Liver (tissue), 9 donors: Measurements from ENCODE around the gene WDR1. TPM values are rescaled to one million over a fixed set of nuclear protein-coding genes. Genes with fewer than 3 reads are reported as not detected.

Experiments used
- DNase-seq: peaks from one replicate; pipeline ENCODE4 v3.0.0-alpha.2; 2017; ENCODE audit warnings: low spot score
- H3K27ac ChIP-seq, 2 donors: one replicate each; pipeline ENCODE4 v1.7.0; 2013; ENCODE audit warnings: inconsistent platforms in 2 of 2, low read length in 2 of 2, control low read depth in 1 of 2, low read depth in 1 of 2, mild to moderate bottlenecking in 1 of 2
- H3K27me3 ChIP-seq, 4 donors: one replicate each; pipeline versions ENCODE4 v1.6.1 to v1.7.0; 2013; ENCODE audit warnings: low read length in 3 of 4, inconsistent platforms in 1 of 4, mild to moderate bottlenecking in 1 of 4, moderate library complexity in 1 of 4; ENCODE audit not compliant: control insufficient read depth in 4 of 4, insufficient read depth in 4 of 4
- H3K36me3 ChIP-seq, 4 donors: one replicate each; pipeline versions ENCODE4 v1.6.1 to v1.7.0; 2013; ENCODE audit warnings: low read length in 3 of 4, mild to moderate bottlenecking in 3 of 4, low read depth in 1 of 4, moderate library complexity in 1 of 4; ENCODE audit not compliant: control insufficient read depth in 4 of 4, insufficient read depth in 3 of 4
- H3K4me1 ChIP-seq, 4 donors: one replicate each; pipeline versions ENCODE4 v1.6.1 to v1.7.0; 2013; ENCODE audit warnings: low read length in 3 of 4, mild to moderate bottlenecking in 3 of 4, moderate library complexity in 1 of 4; ENCODE audit not compliant: control insufficient read depth in 4 of 4, insufficient read depth in 4 of 4
- H3K4me3 ChIP-seq, 3 donors: one replicate each; pipeline versions ENCODE4 v1.6.1 to v1.7.0; 2013; ENCODE audit warnings: low read length in 3 of 3, control low read depth in 1 of 3, low read depth in 1 of 3, mild to moderate bottlenecking in 1 of 3
- H3K9ac ChIP-seq, 2 donors: one replicate each; pipeline ENCODE4 v1.7.0; 2013; ENCODE audit warnings: low read length in 2 of 2, mild to moderate bottlenecking in 2 of 2, moderate library complexity in 2 of 2, control low read depth in 1 of 2, low read depth in 1 of 2
- H3K9me3 ChIP-seq, 4 donors: one replicate each; pipeline versions ENCODE4 v1.6.1 to v1.7.0; 2013; ENCODE audit warnings: low read length in 3 of 4; ENCODE audit not compliant: control insufficient read depth in 4 of 4
- EGR1 ChIP-seq, 2 donors: IDR thresholded peaks; 2 replicates each; pipeline ENCODE4 v1.6.1; 2016 to 2018; ENCODE audit warnings: antibody characterized with exemption in 2 of 2, low read depth in 2 of 2
- FOXA2 ChIP-seq: IDR thresholded peaks from 2 replicates; pipeline ENCODE4 v1.6.1; 2016; ENCODE audit warnings: antibody characterized with exemption
- GABPA ChIP-seq, 2 donors: IDR thresholded peaks in 1 of 2; conservative IDR thresholded peaks in 1 of 2; 2 replicates each; pipeline ENCODE4 v1.6.1; 2016; ENCODE audit warnings: antibody characterized with exemption in 2 of 2, mild to moderate bottlenecking in 1 of 2, moderate library complexity in 1 of 2
- HNF4A ChIP-seq, 2 donors: conservative IDR thresholded peaks; 2 replicates each; pipeline ENCODE4 v1.6.1; 2016; ENCODE audit warnings: antibody characterized with exemption in 2 of 2, mild to moderate bottlenecking in 2 of 2
- HNF4G ChIP-seq: IDR thresholded peaks from 2 replicates; pipeline ENCODE4 v1.6.1; 2016; ENCODE audit warnings: antibody characterized with exemption
- JUND ChIP-seq, 2 donors: IDR thresholded peaks; 2 replicates each; pipeline ENCODE4 v1.6.1; 2016; ENCODE audit warnings: antibody characterized with exemption in 2 of 2
- NR2F2 ChIP-seq: IDR thresholded peaks from 2 replicates; pipeline ENCODE4 v1.6.1; 2016; ENCODE audit warnings: antibody characterized with exemption
- RAD21 ChIP-seq, 2 donors: IDR thresholded peaks; 2 replicates each; pipeline ENCODE4 v1.6.1; 2016; ENCODE audit warnings: antibody characterized with exemption in 2 of 2, mild to moderate bottlenecking in 2 of 2
- RXRA ChIP-seq, 2 donors: IDR thresholded peaks; 2 replicates each; pipeline ENCODE4 v1.6.1; 2017 to 2018; ENCODE audit warnings: antibody characterized with exemption in 2 of 2, mild to moderate bottlenecking in 1 of 2
- SP1 ChIP-seq: IDR thresholded peaks from 2 replicates; pipeline ENCODE4 v1.6.1; 2018; ENCODE audit warnings: antibody characterized with exemption, mild to moderate bottlenecking
- TAF1 ChIP-seq: conservative IDR thresholded peaks from 2 replicates; pipeline ENCODE4 v1.6.1; 2016; ENCODE audit warnings: antibody characterized with exemption, mild to moderate bottlenecking
- YY1 ChIP-seq: IDR thresholded peaks from 2 replicates; pipeline ENCODE4 v1.6.1; 2016; ENCODE audit warnings: antibody characterized with exemption, mild to moderate bottlenecking
- WGBS: extraction: QIAGEN DNeasy Blood & Tissue Kit; methylation state at CpG from one replicate; pipeline ENCODE4 v1.1.7; 2013; 5-methylcytosine and 5-hydroxymethylcytosine counted together
- polyA plus RNA-seq, 2 donors: library from polyadenylated mRNA; stranded (reverse) in 1 of 2; unstranded in 1 of 2; fragments of 200-250 nt in 1 of 2; fragments of >200 nt in 1 of 2; fragmentation: Nextera tagmentation in 1 of 2; extraction: Ambion mirVana in 1 of 2; gene quantifications; one replicate each; pipeline versions ENCODE4 v1.2.1 to v1.2.3, GENCODE V29; 2013 to 2015
- total RNA-seq, 2 donors: library from RNA; depleted of rRNA; stranded (reverse); fragments of >200 nt; gene quantifications; one replicate each; pipeline ENCODE4 v1.2.3, GENCODE V29; 2014
- TF ChIP-seq, protein P1 (sequence below): IDR thresholded peaks from 2 replicates; pipeline ENCODE4 v1.6.1; 2016; ENCODE audit warnings: antibody characterized with exemption
- TF ChIP-seq, protein P2 (sequence below): IDR thresholded peaks from 2 replicates; pipeline ENCODE4 v1.6.1; 2016; ENCODE audit warnings: antibody characterized with exemption, mild to moderate bottlenecking
- TF ChIP-seq, protein P3 (sequence below): fragments of 150-350 bp; IDR thresholded peaks from 2 replicates; pipeline ENCODE4 v1.5.1; 2017; ENCODE audit warnings: improper control_type of control experiment, low read depth, low read length; ENCODE audit not compliant: missing input control
- TF ChIP-seq, protein P4 (sequence below): IDR thresholded peaks from 2 replicates; pipeline ENCODE4 v1.6.1; 2016; ENCODE audit warnings: antibody characterized with exemption
- donor health status: healthy.
- donor health status: healthy.
- donor health status: healthy.
- donor health status: healthy.
- donor health status: healthy.

Gene WDR1
- total and polyA plus RNA-seq, 4 donors, result 31.1 to 97.4 (median 65.7) TPM

DNA sequence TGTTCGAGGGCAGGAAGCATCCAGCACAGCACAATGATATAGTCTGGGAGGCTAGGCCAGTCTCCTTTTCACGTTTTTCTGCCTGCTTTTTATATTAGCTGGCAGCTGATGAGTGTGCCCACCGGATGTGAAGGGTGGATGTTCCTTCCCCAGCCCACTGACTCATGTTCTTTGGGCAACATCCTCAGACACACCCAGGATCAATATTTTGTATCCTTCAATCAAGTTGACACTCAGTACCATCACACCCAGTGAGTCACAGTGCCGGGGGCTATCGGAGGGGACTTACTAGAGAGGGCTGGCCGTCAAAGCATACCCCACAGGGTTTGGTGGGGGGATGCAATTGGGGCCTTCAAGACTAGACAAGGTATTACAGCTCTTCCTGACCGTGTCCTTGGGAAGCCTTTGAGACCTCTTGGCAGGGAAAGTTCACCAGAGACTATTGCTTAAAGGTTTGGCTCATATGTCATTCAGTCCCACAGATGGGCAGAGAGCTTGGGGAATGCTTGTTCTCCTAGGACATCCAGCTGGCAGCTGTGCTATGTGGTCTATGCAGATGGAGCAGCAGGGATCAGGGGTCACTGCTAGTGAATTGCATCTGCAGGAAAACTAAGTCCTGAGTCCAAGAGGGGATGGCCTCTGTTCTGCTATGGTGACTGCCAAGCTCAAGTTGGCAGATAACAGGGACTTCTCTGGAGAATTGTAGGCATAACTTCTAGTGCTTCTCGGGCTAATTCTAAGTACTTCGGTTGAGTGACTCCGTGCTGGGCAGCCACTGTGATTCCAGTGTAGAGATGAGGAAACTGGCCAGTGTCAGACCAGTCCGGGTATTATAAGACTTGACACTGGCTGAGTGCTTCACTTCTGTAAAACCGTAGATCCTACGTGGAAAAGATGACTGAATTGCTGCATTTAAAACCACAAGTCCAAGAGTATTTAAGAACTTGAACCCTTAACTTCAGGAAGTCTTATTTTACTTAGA, 12.9 kb upstream of the WDR1 start:
- Histone ChIP-seq H3K36me3 (no peaks in the 10 kb centered on the region), H3K9ac (no peak overlapping the region), H3K9me3 (no peaks in the 10 kb centered on the region), H3K27ac (no peak overlapping the region), H3K27me3 (no peaks in the 10 kb centered on the region), H3K4me3 (no peak overlapping the region), H3K4me1 (no peaks in the 10 kb centered on the region)
- TF ChIP-seq, protein P1, sequence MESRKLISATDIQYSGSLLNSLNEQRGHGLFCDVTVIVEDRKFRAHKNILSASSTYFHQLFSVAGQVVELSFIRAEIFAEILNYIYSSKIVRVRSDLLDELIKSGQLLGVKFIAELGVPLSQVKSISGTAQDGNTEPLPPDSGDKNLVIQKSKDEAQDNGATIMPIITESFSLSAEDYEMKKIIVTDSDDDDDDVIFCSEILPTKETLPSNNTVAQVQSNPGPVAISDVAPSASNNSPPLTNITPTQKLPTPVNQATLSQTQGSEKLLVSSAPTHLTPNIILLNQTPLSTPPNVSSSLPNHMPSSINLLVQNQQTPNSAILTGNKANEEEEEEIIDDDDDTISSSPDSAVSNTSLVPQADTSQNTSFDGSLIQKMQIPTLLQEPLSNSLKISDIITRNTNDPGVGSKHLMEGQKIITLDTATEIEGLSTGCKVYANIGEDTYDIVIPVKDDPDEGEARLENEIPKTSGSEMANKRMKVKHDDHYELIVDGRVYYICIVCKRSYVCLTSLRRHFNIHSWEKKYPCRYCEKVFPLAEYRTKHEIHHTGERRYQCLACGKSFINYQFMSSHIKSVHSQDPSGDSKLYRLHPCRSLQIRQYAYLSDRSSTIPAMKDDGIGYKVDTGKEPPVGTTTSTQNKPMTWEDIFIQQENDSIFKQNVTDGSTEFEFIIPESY, result no peak
- TF ChIP-seq, protein P2, sequence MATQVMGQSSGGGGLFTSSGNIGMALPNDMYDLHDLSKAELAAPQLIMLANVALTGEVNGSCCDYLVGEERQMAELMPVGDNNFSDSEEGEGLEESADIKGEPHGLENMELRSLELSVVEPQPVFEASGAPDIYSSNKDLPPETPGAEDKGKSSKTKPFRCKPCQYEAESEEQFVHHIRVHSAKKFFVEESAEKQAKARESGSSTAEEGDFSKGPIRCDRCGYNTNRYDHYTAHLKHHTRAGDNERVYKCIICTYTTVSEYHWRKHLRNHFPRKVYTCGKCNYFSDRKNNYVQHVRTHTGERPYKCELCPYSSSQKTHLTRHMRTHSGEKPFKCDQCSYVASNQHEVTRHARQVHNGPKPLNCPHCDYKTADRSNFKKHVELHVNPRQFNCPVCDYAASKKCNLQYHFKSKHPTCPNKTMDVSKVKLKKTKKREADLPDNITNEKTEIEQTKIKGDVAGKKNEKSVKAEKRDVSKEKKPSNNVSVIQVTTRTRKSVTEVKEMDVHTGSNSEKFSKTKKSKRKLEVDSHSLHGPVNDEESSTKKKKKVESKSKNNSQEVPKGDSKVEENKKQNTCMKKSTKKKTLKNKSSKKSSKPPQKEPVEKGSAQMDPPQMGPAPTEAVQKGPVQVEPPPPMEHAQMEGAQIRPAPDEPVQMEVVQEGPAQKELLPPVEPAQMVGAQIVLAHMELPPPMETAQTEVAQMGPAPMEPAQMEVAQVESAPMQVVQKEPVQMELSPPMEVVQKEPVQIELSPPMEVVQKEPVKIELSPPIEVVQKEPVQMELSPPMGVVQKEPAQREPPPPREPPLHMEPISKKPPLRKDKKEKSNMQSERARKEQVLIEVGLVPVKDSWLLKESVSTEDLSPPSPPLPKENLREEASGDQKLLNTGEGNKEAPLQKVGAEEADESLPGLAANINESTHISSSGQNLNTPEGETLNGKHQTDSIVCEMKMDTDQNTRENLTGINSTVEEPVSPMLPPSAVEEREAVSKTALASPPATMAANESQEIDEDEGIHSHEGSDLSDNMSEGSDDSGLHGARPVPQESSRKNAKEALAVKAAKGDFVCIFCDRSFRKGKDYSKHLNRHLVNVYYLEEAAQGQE, result no peak
- no peak for TF ChIP-seq JUND (IDR thresholded peaks at IDR 0.05)
- no peak for TF ChIP-seq YY1
- no peak for TF ChIP-seq FOXA2
- TF ChIP-seq HNF4G, result no peak
- TF ChIP-seq, protein P3, sequence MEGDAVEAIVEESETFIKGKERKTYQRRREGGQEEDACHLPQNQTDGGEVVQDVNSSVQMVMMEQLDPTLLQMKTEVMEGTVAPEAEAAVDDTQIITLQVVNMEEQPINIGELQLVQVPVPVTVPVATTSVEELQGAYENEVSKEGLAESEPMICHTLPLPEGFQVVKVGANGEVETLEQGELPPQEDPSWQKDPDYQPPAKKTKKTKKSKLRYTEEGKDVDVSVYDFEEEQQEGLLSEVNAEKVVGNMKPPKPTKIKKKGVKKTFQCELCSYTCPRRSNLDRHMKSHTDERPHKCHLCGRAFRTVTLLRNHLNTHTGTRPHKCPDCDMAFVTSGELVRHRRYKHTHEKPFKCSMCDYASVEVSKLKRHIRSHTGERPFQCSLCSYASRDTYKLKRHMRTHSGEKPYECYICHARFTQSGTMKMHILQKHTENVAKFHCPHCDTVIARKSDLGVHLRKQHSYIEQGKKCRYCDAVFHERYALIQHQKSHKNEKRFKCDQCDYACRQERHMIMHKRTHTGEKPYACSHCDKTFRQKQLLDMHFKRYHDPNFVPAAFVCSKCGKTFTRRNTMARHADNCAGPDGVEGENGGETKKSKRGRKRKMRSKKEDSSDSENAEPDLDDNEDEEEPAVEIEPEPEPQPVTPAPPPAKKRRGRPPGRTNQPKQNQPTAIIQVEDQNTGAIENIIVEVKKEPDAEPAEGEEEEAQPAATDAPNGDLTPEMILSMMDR, result no peak
- no peak for TF ChIP-seq RXRA (IDR thresholded peaks at IDR 0.05)
- no peak for TF ChIP-seq GABPA (IDR thresholded peaks at IDR 0.05 in 1 of 2, conservative IDR thresholded peaks at IDR 0.05 in 1 of 2)
- TF ChIP-seq, protein P4, sequence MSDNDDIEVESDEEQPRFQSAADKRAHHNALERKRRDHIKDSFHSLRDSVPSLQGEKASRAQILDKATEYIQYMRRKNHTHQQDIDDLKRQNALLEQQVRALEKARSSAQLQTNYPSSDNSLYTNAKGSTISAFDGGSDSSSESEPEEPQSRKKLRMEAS, result no peak
- TF ChIP-seq TAF1, result no peak
- no peak for TF ChIP-seq HNF4A (conservative IDR thresholded peaks at IDR 0.05)
- TF ChIP-seq NR2F2, result no peak
- no peak for TF ChIP-seq EGR1 (IDR thresholded peaks at IDR 0.05; ENCODE audit: low read depth in 2 of 2)
- TF ChIP-seq SP1, result no peak
- TF ChIP-seq RAD21 (IDR thresholded peaks at IDR 0.05), result no peak
- DNase-seq, result no peak
- WGBS, result 90% methylated on average over 13 of the region's 13 CpGs
